Psoas muscle (tissue), 8 donors: ENCODE results near the gene ADAMTS3. TPM values are rescaled to one million over a fixed set of nuclear protein-coding genes. Genes with fewer than 3 reads are reported as not detected.
A peak's percentile ranks its signal among the peaks of the same experiment; 100 is the strongest.

Source experiments
- ATAC-seq, 4 donors: fragments of 200-7000 bp; cut with Tn5 transposase; one replicate each; pipeline ENCODE4 v1.9.1; 2020; ENCODE audit warnings: moderate library complexity in 3 of 4, mild to moderate bottlenecking in 2 of 4
- DNase-seq, 2 donors: peaks; one replicate each; pipeline ENCODE4 v3.0.0-alpha.2; 2020
- H3K27ac ChIP-seq: fragments of 200-600 bp; one replicate; pipeline ENCODE4 v1.8.0; 2022
- H3K27me3 ChIP-seq, 3 donors: fragments of 200-600 bp in 1 of 3; one replicate each; pipeline versions ENCODE4 v1.6.1 to v1.8.0; 2013 to 2022; ENCODE audit warnings: low read length in 2 of 3, mild to moderate bottlenecking in 2 of 3, moderate library complexity in 1 of 3; ENCODE audit not compliant: insufficient read depth in 3 of 3
- H3K36me3 ChIP-seq, 2 donors: fragments of 200-600 bp in 1 of 2; one replicate each; pipeline versions ENCODE4 v1.6.1 to v1.8.0; 2013 to 2022; ENCODE audit warnings: low read depth in 1 of 2, mild to moderate bottlenecking in 1 of 2, moderate library complexity in 1 of 2; ENCODE audit not compliant: insufficient read depth in 1 of 2
- H3K4me1 ChIP-seq: fragments of 200-600 bp; one replicate; pipeline ENCODE4 v1.8.0; 2022
- H3K4me3 ChIP-seq: fragments of 200-600 bp; one replicate; pipeline ENCODE4 v1.8.0; 2022; ENCODE audit warnings: mild to moderate bottlenecking
- H3K9me3 ChIP-seq: fragments of 200-600 bp; one replicate; pipeline ENCODE4 v1.8.0; 2022
- WGBS, 3 donors: extraction: QIAGEN DNeasy Blood & Tissue Kit; methylation state at CpG; one replicate each; pipeline versions ENCODE4 v1.1.6 to v1.1.7; 2013; 5-methylcytosine and 5-hydroxymethylcytosine counted together
- intact Hi-C, 2 donors: fragments of 100-400 bp; cut with DNase I; formaldehyde crosslinking; loops; one replicate each; pipeline versions ENCODE4 v1.11.0 to v1.14.2; 2022
- polyA plus RNA-seq, 3 donors: library from polyadenylated mRNA; stranded (reverse); fragments of 200-250 nt; gene quantifications; one replicate each; pipeline ENCODE4 v1.2.3, GENCODE V29; 2013
- total RNA-seq, 4 donors: library from RNA; stranded (reverse); fragmentation: NEBNext Ultra II Directional in 2 of 4; extraction: Animal tissue kit (Norgen Biotek cat#: 25700) in 2 of 4; gene quantifications; one replicate each; pipeline versions ENCODE4 v1.2.1 to v1.2.4, GENCODE V29; 2021 to 2023
- TF ChIP-seq, protein P1 (sequence below): fragments of 200-600 bp; IDR thresholded peaks from one replicate; pipeline ENCODE4 v1.8.0; 2022; ENCODE audit warnings: antibody characterized with exemption
- donor health status: healthy with polysubstance abuse.
- donor health status: DM: no; HTN: no; CAD: no; lungs with moderate emphysema.
- donor health status: Bipolar disorder and iron deficiency.
- donor health status: healthy.
- donor health status: DM: yes; HTN: yes; CAD: no.
- donor health status: DM: no; HTN: no; CAD: no.
- donor health status: DM: no; HTN: no; CAD: no.
- donor health status: DM: yes; HTN: yes; CAD: no.

Gene ADAMTS3
- total and polyA plus RNA-seq, 7 donors, result 0.01 to 0.89 (median 0.13) TPM

DNA sequence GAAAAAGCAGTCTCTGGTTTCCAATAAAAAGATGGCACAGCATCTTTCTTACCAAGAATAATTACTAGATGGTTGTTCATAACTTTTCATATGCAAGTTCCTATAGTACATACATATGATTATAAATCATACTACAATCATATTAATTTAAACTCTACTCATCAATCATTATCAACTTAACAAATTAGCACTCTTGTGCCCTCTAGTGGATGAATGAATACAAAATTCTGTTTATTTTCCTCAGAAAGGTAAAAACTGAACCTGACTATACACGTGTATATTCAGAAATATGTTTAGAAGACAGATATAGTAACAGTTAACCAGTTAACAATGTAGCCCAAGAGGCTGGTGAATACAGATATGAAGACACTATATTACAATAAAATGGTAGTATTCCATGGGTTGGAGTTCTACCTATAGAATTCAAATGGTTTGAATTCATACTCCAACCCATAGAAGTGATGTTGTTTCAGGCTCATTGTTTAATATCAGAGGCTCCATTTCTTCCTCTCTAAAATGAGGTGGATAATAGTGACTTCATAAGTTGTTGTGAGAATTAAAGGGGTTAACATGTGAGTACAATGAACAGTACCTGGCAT is 100.0 kb downstream of the ADAMTS3 start:
- no peak overlapping the region for H3K4me3 ChIP-seq
- no peaks in the 10 kb centered on the region for H3K27me3 ChIP-seq
- 2 to 4% (median 4%) methylated on average over 1 of the region's 1 CpG for WGBS, 3 donors
- no peaks in the 10 kb centered on the region for H3K36me3 ChIP-seq
- no peaks in the 10 kb centered on the region for H3K4me1 ChIP-seq
- H3K27ac ChIP-seq, result no peak overlapping the region
- no peak for DNase-seq
- intact Hi-C loops, result loop anchor here in 1 of 2 donors (2.0 kb wide), 1 partner anchor 142 kb away; no protein-coding TSS in a partner anchor
- H3K9me3 ChIP-seq, result no peaks in the 10 kb centered on the region
- TF ChIP-seq, protein P1, sequence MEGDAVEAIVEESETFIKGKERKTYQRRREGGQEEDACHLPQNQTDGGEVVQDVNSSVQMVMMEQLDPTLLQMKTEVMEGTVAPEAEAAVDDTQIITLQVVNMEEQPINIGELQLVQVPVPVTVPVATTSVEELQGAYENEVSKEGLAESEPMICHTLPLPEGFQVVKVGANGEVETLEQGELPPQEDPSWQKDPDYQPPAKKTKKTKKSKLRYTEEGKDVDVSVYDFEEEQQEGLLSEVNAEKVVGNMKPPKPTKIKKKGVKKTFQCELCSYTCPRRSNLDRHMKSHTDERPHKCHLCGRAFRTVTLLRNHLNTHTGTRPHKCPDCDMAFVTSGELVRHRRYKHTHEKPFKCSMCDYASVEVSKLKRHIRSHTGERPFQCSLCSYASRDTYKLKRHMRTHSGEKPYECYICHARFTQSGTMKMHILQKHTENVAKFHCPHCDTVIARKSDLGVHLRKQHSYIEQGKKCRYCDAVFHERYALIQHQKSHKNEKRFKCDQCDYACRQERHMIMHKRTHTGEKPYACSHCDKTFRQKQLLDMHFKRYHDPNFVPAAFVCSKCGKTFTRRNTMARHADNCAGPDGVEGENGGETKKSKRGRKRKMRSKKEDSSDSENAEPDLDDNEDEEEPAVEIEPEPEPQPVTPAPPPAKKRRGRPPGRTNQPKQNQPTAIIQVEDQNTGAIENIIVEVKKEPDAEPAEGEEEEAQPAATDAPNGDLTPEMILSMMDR, result peak; percentile 57
- ATAC-seq, result no peak

DNA sequence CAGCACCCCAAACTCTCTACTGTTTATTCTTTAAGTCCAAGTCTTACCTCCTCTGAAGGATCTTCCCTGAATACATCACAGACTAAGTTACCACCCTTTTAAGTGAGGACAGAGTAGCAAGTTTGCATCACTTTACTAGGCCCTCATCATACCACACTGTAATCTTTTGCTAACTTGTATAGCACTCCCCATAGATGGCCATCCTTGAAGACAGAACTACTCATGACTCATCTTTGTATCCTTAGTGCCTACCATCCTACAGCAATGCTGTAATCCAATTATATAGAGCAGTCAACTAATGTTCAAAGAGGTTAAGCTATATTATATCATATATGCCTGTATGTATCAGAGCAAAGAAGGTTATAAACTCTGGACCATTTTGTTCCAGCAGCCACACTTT is 101.4 kb downstream of the ADAMTS3 start:
- H3K27ac ChIP-seq, result no peak overlapping the region
- ATAC-seq, result no peak
- H3K4me3 ChIP-seq, result no peak overlapping the region
- H3K27me3 ChIP-seq, result no peaks in the 10 kb centered on the region
- H3K9me3 ChIP-seq, result no peaks in the 10 kb centered on the region
- intact Hi-C loops, result loop anchor here in 1 of 2 donors (2.0 kb wide), 1 partner anchor 141 kb away; no protein-coding TSS in a partner anchor
- no peak for DNase-seq
- no peaks in the 10 kb centered on the region for H3K4me1 ChIP-seq
- TF ChIP-seq, protein P1, result no peak
- no peaks in the 10 kb centered on the region for H3K36me3 ChIP-seq

DNA sequence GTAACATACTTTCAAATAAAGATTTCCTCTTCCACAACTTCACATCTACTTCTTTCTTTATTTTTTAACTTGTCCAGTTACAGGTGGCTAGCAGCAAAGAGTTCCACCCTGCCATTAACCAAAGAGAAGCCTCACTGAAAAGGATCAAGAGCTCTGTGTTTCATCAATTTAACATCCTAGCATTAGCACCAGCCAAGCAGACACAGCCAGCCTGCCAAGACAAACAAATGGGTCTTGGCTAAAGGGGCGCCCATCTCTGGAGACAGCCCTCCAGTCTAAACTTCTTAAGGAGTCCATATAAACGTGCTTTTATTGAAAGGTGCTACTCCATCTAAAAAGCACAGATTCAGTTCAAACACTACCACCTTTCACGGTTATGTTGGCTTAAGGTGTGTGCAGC is 105.3 kb downstream of the ADAMTS3 start:
- DNase-seq, result no peak
- 56 to 77% (median 68%) methylated on average over 3 of the region's 3 CpGs for WGBS, 3 donors

DNA sequence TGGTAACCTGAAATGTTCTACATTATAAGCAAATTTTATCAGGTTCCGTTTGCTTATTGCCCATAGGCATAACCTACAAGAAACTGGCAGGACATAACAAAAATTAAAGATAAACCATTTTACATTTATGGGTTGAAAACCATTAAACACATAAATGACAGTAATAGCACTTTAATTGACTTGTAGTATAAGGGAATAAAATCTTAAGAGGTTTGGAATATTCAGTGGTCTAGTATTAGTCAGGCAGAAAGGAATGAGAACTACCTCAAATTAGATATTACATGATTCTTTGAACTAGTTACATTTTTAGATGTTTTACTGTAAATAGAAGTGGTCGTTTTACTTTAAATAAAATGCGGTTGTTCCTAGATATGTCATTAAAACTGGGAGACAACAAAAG is 111.9 kb downstream of the ADAMTS3 start:
- intact Hi-C loops, result no loop called here
- Histone ChIP-seq H3K4me3 (no peak overlapping the region), H3K27me3 (no peaks in the 10 kb centered on the region), H3K4me1 (no peaks in the 10 kb centered on the region), H3K36me3 (no peaks in the 10 kb centered on the region), H3K27ac (no peak overlapping the region), H3K9me3 (no peaks in the 10 kb centered on the region)
- no peak for ATAC-seq
- WGBS, 3 donors, result 86 to 90% (median 89%) methylated on average over 3 of the region's 3 CpGs
- no peak for DNase-seq
- TF ChIP-seq, protein P1, result no peak

More for the DNA sequence above, 105.3 kb downstream of the ADAMTS3 start:
- TF ChIP-seq, protein P1, result no peak
- ATAC-seq, result no peak
- Histone ChIP-seq H3K4me3 (no peak overlapping the region), H3K4me1 (no peaks in the 10 kb centered on the region), H3K36me3 (no peaks in the 10 kb centered on the region), H3K27me3 (no peaks in the 10 kb centered on the region), H3K9me3 (no peaks in the 10 kb centered on the region), H3K27ac (no peak overlapping the region)
- intact Hi-C loops, result no loop called here

DNA sequence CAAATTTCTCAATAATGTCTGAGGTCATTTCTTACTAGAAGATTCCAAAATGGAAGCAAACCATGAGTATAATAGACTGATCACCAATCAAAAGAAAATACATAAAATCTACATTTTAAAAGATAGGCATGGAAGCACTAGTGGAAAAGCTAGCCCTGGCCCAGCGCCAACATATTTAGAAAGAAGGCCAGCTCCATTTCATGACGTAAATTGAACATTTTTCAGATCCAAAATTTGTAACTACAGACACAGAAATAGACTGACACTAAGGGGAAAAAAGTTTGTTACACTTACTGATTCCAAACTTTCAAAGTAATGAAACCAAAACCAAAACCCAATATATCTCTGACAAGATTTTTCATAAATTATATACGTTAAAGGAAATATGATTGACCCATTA is 117.7 kb downstream of the ADAMTS3 start:
- TF ChIP-seq, protein P1, result no peak
- no peak overlapping the region for H3K27ac ChIP-seq
- no peaks in the 10 kb centered on the region for H3K4me1 ChIP-seq
- 36 to 47% (median 38%) methylated on average over 3 of the region's 3 CpGs for WGBS, 3 donors
- H3K36me3 ChIP-seq, result no peaks in the 10 kb centered on the region
- DNase-seq (peak; percentile 14 to 46), ATAC-seq (no peak)
- no peaks in the 10 kb centered on the region for H3K27me3 ChIP-seq
- H3K9me3 ChIP-seq, result no peaks in the 10 kb centered on the region
- intact Hi-C loops, result no loop called here
- H3K4me3 ChIP-seq, result no peak overlapping the region
